Astrocyte of the cerebellum (primary cell): Measurements from ENCODE around the gene MEGF6.

Source experiments
- DNase-seq: peaks from one replicate; pipeline ENCODE4 v3.0.0-alpha.2; 2011; ENCODE audit warnings: low read depth
- H3K4me3 ChIP-seq: 2 replicates; pipeline ENCODE4 v1.5.1; 2011; ENCODE audit warnings: mild to moderate bottlenecking, low read depth, low read length, moderate library complexity
- in situ Hi-C: cut with HindIII; loops from 2 replicates; pipeline ENCODE4 v1.10.0; 2017; ENCODE audit warnings: low sequenced_read_pairs
- TF ChIP-seq, protein P1 (sequence below): IDR thresholded peaks from 2 replicates; pipeline ENCODE4 v1.5.1; 2012; ENCODE audit warnings: low read length, low read depth, moderate library complexity, mild to moderate bottlenecking; ENCODE audit errors: missing control alignments

Gene MEGF6

DNA sequence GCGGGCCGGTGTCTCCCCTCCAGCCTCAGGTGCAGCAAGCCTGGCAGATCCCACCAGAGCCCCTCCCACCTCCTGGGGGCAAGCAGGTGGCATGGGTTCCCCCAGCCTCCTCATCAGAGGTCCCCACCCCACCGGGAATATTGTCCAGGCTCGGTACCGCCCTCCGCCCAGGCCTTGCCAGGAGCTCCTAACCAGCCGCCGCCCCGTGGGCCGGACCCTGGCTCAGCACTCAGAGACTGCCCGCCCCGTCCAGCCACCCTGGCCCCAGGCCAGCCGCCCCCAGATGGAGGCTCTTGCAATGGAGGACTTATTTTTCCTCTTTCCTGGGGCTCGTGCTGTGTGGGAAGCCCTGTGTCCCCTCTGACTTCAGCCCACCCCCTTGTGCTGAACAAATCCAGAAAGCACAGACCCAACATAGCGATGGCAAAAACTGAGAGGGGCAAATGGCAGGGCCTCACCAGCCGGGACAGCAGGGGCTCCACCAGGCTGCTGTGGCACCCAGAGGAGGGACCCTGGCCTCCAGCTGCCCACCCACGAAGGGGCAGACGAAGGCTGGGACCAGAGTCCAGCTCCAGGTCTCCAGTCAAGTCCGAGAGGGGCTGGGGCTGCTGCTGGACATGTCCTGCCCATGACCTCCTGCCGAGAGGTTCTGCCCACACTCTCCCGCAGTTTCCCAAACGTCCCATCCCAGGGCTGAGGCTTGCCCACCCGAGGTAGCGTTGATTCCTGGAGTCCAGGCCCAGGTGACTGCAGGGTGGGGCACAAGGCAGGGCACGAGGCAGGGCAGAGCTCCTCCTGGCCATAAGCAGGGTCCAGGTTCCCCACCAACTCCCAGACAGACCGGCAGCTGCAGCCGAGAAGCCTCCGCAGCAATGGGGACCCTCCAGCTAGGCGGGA is 7.5 kb downstream of the MEGF6 start:
- TF ChIP-seq, protein P1, sequence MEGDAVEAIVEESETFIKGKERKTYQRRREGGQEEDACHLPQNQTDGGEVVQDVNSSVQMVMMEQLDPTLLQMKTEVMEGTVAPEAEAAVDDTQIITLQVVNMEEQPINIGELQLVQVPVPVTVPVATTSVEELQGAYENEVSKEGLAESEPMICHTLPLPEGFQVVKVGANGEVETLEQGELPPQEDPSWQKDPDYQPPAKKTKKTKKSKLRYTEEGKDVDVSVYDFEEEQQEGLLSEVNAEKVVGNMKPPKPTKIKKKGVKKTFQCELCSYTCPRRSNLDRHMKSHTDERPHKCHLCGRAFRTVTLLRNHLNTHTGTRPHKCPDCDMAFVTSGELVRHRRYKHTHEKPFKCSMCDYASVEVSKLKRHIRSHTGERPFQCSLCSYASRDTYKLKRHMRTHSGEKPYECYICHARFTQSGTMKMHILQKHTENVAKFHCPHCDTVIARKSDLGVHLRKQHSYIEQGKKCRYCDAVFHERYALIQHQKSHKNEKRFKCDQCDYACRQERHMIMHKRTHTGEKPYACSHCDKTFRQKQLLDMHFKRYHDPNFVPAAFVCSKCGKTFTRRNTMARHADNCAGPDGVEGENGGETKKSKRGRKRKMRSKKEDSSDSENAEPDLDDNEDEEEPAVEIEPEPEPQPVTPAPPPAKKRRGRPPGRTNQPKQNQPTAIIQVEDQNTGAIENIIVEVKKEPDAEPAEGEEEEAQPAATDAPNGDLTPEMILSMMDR = no peak
- DNase-seq = no peak
- in situ Hi-C loops = no loop called here
- H3K4me3 ChIP-seq = no peak overlapping the region

DNA sequence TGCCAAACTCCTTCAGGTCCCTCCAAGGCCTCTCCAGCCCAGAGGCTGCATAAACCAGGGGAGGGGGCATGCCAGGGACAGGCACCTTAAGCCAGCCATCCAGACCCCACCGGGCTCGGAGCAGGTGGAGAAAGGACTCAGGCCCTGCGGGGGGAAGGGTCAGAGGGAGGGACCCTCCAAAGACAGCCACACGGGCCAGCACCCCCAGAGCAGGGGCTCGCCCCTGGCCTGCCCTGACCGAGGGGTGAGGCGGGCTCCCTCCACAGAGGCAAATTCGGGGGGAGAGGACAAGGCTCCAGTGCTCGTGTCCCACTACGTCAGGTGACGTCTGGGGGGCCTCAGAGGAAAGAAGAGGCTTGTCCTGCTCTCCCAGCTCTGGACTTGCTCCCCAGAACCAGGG is 8.2 kb downstream of the MEGF6 start:
- in situ Hi-C loops = no loop called here
- DNase-seq = no peak
- H3K4me3 ChIP-seq = no peak overlapping the region
- TF ChIP-seq, protein P1 = no peak

GRCh38 chr1:3602375-3602774 is 8.9 kb downstream of the MEGF6 start:
- no peak for DNase-seq
- H3K4me3 ChIP-seq = no peak overlapping the region
- in situ Hi-C loops = no loop called here
- TF ChIP-seq, protein P1 = no peak

DNA sequence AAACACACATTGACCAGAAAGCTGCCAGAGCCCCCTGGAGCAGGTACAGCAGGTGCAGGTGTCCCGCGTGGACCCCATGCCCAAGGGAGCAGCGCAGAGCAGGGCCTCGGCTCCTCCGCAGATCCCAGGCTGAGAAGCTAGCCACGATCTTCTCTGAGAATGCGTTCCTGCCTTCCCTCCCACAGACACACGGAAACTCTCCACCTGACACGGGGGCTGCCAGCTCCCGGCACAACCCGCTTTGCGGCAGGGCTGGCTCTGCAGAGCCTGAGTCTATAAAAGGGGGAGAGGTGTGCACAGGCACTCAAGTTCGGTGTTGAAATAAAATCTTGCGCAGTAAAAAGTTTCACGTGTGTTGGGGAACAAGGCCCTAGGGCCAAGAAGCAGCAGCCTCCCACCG is 9.6 kb downstream of the MEGF6 start:
- in situ Hi-C loops = no loop called here
- DNase-seq = no peak
- TF ChIP-seq, protein P1 = no peak
- H3K4me3 ChIP-seq = no peak overlapping the region

DNA sequence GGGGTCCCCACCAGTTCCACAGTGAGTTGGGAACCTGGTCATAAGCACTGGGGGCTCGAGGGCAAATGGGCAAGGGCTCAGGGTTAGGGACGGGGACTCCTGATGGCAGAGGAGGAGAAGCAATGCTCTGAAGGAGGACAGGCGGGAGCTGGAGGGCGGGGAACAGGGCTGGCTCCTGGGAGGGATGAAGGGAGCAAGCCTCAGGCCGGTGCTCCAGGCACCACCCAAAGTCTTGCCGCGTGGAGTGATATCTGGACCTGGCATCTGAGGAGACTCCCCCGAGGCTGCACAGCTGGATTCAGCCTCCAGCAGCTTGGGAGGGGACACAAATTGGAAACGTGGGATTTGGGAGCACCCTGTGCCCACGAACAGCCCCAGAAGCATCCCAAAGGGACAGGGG is 11.0 kb downstream of the MEGF6 start:
- in situ Hi-C loops = no loop called here
- no peak overlapping the region for H3K4me3 ChIP-seq
- no peak for DNase-seq
- TF ChIP-seq, protein P1 = no peak

- in situ Hi-C loops = no loop called here
- no peak for DNase-seq
- TF ChIP-seq, protein P1 = no peak
- H3K4me3 ChIP-seq = no peak overlapping the region
Observed at GRCh38 chr1:3599816-3600215, 11.5 kb downstream of the MEGF6 start.
